Inflammatory macrophage treated with lipopolysaccharide for 1 hour (primary cell): ENCODE results near the gene ZNF804B.

Experiments used
- DNase-seq, 2 donors: peaks; one replicate each; pipeline ENCODE4 v3.0.0-alpha.2; 2020 to 2022

Gene ZNF804B

GRCh38 chr7:89316584-89317251 lies 557.2 kb downstream of the ZNF804B start:
- no peak for DNase-seq

GRCh38 chr7:89332026-89332425 lies 572.5 kb downstream of the ZNF804B start:
- no peak for DNase-seq

DNA sequence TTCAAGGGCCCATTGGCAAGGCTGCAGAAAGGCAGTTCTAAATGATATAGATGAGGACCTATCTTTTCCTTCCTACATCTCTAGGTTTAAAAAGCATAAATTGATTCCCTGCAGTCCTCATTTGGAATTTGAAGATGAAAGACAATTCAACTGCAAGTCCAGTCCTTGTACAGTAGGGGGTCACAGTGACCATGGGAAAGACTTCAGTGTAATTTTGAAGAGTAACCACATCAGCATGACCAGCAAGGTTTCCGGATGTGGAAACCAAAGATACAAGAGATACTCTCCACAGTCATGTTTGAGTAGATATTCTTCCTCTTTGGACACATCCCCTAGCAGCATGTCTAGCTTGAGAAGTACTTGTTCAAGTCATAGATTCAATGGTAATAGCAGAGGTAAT lies 575.3 kb downstream of the ZNF804B start:
- no peak for DNase-seq

DNA sequence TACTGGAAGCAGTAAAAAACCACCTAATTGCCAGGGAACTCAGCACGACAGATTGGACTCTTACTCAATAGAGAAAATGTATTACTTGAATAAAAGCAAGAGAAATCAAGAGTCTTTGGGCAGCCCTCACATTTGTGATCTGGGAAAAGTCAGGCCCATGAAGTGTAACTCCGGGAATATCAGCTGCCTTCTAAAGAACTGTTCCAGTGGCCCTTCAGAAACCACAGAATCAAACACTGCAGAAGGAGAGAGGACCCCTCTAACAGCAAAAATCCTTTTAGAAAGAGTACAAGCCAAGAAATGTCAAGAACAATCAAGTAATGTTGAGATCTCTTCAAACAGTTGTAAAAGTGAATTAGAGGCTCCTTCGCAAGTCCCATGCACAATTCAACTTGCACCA lies 576.0 kb downstream of the ZNF804B start:
- DNase-seq: no peak

GRCh38 chr7:89336121-89336520 lies 576.6 kb downstream of the ZNF804B start:
- no peak for DNase-seq

- DNase-seq: no peak
Observed at GRCh38 chr7:89339748-89340147, 580.2 kb downstream of the ZNF804B start.

GRCh38 chr7:89357121-89357520 lies 597.6 kb downstream of the ZNF804B start:
- DNase-seq: no peak

- no peak for DNase-seq
Observed at GRCh38 chr7:89377219-89377618, 617.7 kb downstream of the ZNF804B start.

GRCh38 chr7:89385411-89385810 lies 625.9 kb downstream of the ZNF804B start:
- no peak for DNase-seq
